HEK293 (cell line): Measurements from ENCODE around the gene MDFIC.

Experiments
- CTCF ChIA-PET: fragments of 350-600 bp; formaldehyde crosslinking; extraction: SDS; loops from one replicate; lab custom pipeline; 2021; ENCODE audit warnings: antibody characterized with exemption; lab: Yijun Ruan, JAX
- POLR2A ChIA-PET: fragments of 300-600 bp; formaldehyde crosslinking; extraction: SDS; loops from one replicate; lab custom pipeline; 2020; ENCODE audit warnings: antibody characterized with exemption, inconsistent platforms; lab: Yijun Ruan, JAX
- H3K27ac ChIP-seq: fragments of 200-500 bp; sonication (Bioruptor generic); 2 replicates; pipeline ENCODE4 v1.5.1; 2014; ENCODE audit warnings: low read depth, low read length, control low read depth, inconsistent platforms; ENCODE audit errors: extremely low read depth
- H3K36me3 ChIP-seq, 2 experiments: fragments of 200-500 bp in 1 of 2; sonication (Bioruptor generic) in 1 of 2; 1 replicate in 1 of 2; 2 replicates in 1 of 2; pipeline ENCODE4 v1.5.1; 2014 to 2017; ENCODE audit warnings: inconsistent platforms in 2 of 2, low read length in 2 of 2; ENCODE audit not compliant: control insufficient read depth in 2 of 2, insufficient read depth in 1 of 2
- H3K4me1 ChIP-seq: fragments of 200-500 bp; sonication (Bioruptor generic); 2 replicates; pipeline ENCODE4 v1.5.1; 2014; ENCODE audit warnings: mild to moderate bottlenecking, low read length, inconsistent platforms; ENCODE audit not compliant: control insufficient read depth, insufficient read depth
- H3K4me3 ChIP-seq: 2 replicates; pipeline ENCODE4 v1.5.1; 2011; ENCODE audit warnings: low read depth, mild to moderate bottlenecking, control low read depth, low read length, moderate library complexity
- H3K9me3 ChIP-seq: fragments of 200-500 bp; sonication (Bioruptor generic); 2 replicates; pipeline ENCODE4 v1.5.1; 2014; ENCODE audit warnings: low read depth, low read length, inconsistent platforms; ENCODE audit not compliant: control insufficient read depth, insufficient read depth
- BCL11B ChIP-seq: fragments of 450-650 bp; formaldehyde crosslinking; IDR thresholded peaks from 2 replicates; pipeline ENCODE4 v1.5.1; 2016; ENCODE audit warnings: low read depth, missing biosample characterization, missing genetic modification characterization
- SP3 ChIP-seq: fragments of 450-650 bp; formaldehyde crosslinking; IDR thresholded peaks from 2 replicates; pipeline ENCODE4 v1.5.1; 2016; ENCODE audit warnings: missing biosample characterization, missing genetic modification characterization
- ZIC2 ChIP-seq: fragments of 450-650 bp; formaldehyde crosslinking; IDR thresholded peaks from 2 replicates; pipeline ENCODE4 v1.5.1; 2016; ENCODE audit warnings: missing biosample characterization, missing genetic modification characterization
- ZNF221 ChIP-seq: fragments of 450-650 bp; formaldehyde crosslinking; IDR thresholded peaks from 2 replicates; pipeline ENCODE4 v1.5.1; 2017; ENCODE audit warnings: missing biosample characterization, missing genetic modification characterization, borderline replicate concordance
- ZNF350 ChIP-seq: fragments of 450-650 bp; formaldehyde crosslinking; IDR thresholded peaks from 2 replicates; pipeline ENCODE4 v1.5.0; 2017; ENCODE audit warnings: missing biosample characterization, mild to moderate bottlenecking, missing genetic modification characterization
- ZNF37A ChIP-seq: fragments of 450-650 bp; IDR thresholded peaks from 2 replicates; pipeline ENCODE4 v1.5.1; 2018; ENCODE audit warnings: missing biosample characterization, missing genetic modification characterization
- ZNF560 ChIP-seq: fragments of 450-650 bp; formaldehyde crosslinking; IDR thresholded peaks from 2 replicates; pipeline ENCODE4 v1.5.1; 2017; ENCODE audit warnings: missing biosample characterization, missing genetic modification characterization, borderline replicate concordance
- ZNF571 ChIP-seq: fragments of 450-650 bp; formaldehyde crosslinking; IDR thresholded peaks from 2 replicates; pipeline ENCODE4 v1.5.0; 2017; ENCODE audit warnings: missing biosample characterization, missing genetic modification characterization
- ZNF701 ChIP-seq: fragments of 450-650 bp; formaldehyde crosslinking; IDR thresholded peaks from 2 replicates; pipeline ENCODE4 v1.5.1; 2016; ENCODE audit warnings: missing biosample characterization, missing genetic modification characterization
- ZNF791 ChIP-seq: fragments of 450-650 bp; formaldehyde crosslinking; IDR thresholded peaks from 2 replicates; pipeline ENCODE4 v1.5.1; 2016; ENCODE audit warnings: missing biosample characterization, missing genetic modification characterization
- ZNF843 ChIP-seq: fragments of 450-650 bp; formaldehyde crosslinking; IDR thresholded peaks from 2 replicates; pipeline ENCODE4 v1.5.1; 2016; ENCODE audit warnings: missing biosample characterization, missing genetic modification characterization
- ZSCAN30 ChIP-seq: fragments of 450-650 bp; IDR thresholded peaks from 2 replicates; pipeline ENCODE4 v1.5.1; 2018; ENCODE audit warnings: missing biosample characterization, mild to moderate bottlenecking, missing genetic modification characterization, moderate library complexity
- TF ChIP-seq, protein P1 (sequence below): fragments of 450-650 bp; IDR thresholded peaks from 2 replicates; pipeline ENCODE4 v1.5.1; 2018; ENCODE audit warnings: missing biosample characterization, mild to moderate bottlenecking, missing genetic modification characterization
- TF ChIP-seq, protein P2 (sequence below): fragments of 450-650 bp; formaldehyde crosslinking; IDR thresholded peaks from 2 replicates; pipeline ENCODE4 v1.5.1; 2016; ENCODE audit warnings: missing biosample characterization, missing genetic modification characterization
- TF ChIP-seq, protein P3 (sequence below): fragments of 450-650 bp; formaldehyde crosslinking; IDR thresholded peaks from 2 replicates; pipeline ENCODE4 v1.5.1; 2016; ENCODE audit warnings: missing biosample characterization, missing genetic modification characterization
- TF ChIP-seq, protein P4 (sequence below): sonication (generic); formaldehyde crosslinking; IDR thresholded peaks from 2 replicates; pipeline ENCODE4 v1.8.1; 2022; ENCODE audit warnings: mild to moderate bottlenecking, moderate library complexity, missing genetic modification reagents

MDFIC gene

DNA sequence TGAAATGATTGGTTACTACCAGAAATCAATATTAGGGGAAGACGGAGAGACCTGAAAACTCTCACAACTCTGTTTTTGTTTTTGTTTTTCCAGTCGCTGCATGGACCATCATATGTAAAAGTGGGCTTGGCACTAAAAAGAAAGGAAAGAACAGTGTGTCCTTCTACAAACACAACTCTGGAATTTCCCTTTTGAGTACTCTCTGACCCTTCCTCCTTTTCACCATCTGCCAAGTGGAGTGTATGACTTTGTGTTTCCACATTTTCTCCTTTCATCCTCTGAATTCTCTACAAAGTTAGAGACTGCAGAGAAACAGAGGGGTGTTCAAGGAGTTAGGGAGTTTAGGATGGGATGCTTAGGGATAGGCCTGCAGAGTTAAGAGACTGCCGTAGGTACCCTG lies 92.0 kb downstream of the MDFIC start (continued):
- TF ChIP-seq, protein P1, sequence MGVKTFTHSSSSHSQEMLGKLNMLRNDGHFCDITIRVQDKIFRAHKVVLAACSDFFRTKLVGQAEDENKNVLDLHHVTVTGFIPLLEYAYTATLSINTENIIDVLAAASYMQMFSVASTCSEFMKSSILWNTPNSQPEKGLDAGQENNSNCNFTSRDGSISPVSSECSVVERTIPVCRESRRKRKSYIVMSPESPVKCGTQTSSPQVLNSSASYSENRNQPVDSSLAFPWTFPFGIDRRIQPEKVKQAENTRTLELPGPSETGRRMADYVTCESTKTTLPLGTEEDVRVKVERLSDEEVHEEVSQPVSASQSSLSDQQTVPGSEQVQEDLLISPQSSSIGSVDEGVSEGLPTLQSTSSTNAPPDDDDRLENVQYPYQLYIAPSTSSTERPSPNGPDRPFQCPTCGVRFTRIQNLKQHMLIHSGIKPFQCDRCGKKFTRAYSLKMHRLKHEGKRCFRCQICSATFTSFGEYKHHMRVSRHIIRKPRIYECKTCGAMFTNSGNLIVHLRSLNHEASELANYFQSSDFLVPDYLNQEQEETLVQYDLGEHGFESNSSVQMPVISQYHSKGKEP (tag by site-specific recombination) = no peak

DNA sequence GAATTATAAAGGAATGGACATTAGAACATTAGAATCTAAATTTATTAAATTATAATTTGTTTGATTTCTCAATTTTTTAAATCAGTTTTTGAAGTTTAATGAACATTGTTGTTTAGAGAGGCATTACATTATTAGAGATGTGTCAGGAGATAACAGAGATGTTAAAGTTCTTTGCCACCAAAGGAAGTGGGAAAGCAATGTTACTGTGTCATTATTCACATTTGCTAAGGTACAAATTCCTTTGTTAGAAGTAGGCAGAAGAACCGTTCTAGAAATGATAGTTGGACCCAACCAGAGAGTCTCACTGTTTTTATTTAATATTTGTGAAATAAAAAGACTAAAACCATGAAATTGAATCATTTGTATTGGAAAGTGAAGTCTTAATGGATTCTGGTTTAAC lies 92.9 kb downstream of the MDFIC start:
- Histone ChIP-seq H3K4me3 (no peak overlapping the region), H3K27ac (no peak overlapping the region), H3K9me3 (no peaks in the 10 kb centered on the region), H3K36me3 (no peaks in the 10 kb centered on the region; a peak in 2 of 3 replicates), H3K4me1 (no peaks in the 10 kb centered on the region)
- ChIA-PET POLR2A (no interaction called here), CTCF (no interaction called here)
- TF ChIP-seq ZSCAN30 (no peak), ZNF701 (tag by site-specific recombination) (no peak), BCL11B (tag by site-specific recombination) (no peak), ZNF560 (tag by site-specific recombination) (no peak), ZNF37A (tag by site-specific recombination) (no peak), ZNF571 (tag by site-specific recombination) (no peak), ZNF221 (tag by site-specific recombination) (no peak), ZNF791 (tag by site-specific recombination) (no peak), SP3 (tag by site-specific recombination) (no peak)
- TF ChIP-seq, protein P2, sequence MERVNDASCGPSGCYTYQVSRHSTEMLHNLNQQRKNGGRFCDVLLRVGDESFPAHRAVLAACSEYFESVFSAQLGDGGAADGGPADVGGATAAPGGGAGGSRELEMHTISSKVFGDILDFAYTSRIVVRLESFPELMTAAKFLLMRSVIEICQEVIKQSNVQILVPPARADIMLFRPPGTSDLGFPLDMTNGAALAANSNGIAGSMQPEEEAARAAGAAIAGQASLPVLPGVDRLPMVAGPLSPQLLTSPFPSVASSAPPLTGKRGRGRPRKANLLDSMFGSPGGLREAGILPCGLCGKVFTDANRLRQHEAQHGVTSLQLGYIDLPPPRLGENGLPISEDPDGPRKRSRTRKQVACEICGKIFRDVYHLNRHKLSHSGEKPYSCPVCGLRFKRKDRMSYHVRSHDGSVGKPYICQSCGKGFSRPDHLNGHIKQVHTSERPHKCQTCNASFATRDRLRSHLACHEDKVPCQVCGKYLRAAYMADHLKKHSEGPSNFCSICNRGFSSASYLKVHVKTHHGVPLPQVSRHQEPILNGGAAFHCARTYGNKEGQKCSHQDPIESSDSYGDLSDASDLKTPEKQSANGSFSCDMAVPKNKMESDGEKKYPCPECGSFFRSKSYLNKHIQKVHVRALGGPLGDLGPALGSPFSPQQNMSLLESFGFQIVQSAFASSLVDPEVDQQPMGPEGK (tag by site-specific recombination) = no peak
- TF ChIP-seq, protein P3, sequence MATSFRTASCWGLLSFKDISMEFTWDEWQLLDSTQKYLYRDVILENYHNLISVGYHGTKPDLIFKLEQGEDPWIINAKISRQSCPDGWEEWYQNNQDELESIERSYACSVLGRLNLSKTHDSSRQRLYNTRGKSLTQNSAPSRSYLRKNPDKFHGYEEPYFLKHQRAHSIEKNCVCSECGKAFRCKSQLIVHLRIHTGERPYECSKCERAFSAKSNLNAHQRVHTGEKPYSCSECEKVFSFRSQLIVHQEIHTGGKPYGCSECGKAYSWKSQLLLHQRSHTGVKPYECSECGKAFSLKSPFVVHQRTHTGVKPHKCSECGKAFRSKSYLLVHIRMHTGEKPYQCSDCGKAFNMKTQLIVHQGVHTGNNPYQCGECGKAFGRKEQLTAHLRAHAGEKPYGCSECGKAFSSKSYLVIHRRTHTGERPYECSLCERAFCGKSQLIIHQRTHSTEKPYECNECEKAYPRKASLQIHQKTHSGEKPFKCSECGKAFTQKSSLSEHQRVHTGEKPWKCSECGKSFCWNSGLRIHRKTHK (tag by site-specific recombination) = no peak

DNA sequence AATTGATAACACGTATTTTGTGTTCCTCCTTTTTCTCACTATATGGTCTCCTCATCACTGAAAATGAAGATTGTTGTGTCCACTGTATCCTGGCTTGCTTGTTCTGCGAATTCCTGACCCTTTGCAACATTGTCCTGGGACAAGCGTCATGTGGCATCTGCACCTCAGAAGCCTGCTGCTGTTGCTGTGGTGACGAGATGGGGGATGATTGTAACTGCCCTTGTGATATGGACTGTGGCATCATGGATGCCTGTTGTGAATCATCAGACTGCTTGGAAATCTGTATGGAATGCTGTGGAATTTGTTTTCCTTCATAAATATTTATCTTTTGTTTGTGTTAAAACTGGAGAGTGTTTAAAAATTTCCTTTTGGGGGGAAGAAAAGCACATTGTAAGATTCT lies 93.7 kb downstream of the MDFIC start:
- TF ChIP-seq, protein P4, sequence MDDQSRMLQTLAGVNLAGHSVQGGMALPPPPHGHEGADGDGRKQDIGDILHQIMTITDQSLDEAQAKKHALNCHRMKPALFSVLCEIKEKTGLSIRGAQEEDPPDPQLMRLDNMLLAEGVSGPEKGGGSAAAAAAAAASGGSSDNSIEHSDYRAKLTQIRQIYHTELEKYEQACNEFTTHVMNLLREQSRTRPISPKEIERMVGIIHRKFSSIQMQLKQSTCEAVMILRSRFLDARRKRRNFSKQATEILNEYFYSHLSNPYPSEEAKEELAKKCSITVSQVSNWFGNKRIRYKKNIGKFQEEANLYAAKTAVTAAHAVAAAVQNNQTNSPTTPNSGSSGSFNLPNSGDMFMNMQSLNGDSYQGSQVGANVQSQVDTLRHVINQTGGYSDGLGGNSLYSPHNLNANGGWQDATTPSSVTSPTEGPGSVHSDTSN (CRISPR knock-in tag) = no peak
- TF ChIP-seq ZNF350 (tag by site-specific recombination) = no peak
- TF ChIP-seq ZIC2 (tag by site-specific recombination) = no peak
- no peak for TF ChIP-seq ZNF843
- TF ChIP-seq, all 188 proteins: peak for 0
- Histone ChIP-seq H3K9me3 (no peaks in the 10 kb centered on the region), H3K4me3 (no peak overlapping the region), H3K27ac (no peak overlapping the region), H3K36me3 (no peaks in the 10 kb centered on the region; a peak in 2 of 3 replicates), H3K4me1 (no peaks in the 10 kb centered on the region)
- ChIA-PET POLR2A (interaction anchor here (0.6 kb wide), 1 partner anchor 994 kb away, joined by 3 read pairs; no protein-coding TSS in a partner anchor), CTCF (no interaction called here)
